Spinal cord (tissue), 10 donors: ENCODE measurements around the gene SENP1. TPM values are rescaled to one million over a fixed set of nuclear protein-coding genes. Genes with fewer than 3 reads are reported as not detected.

Source experiments
- DNase-seq, 6 donors: peaks; one replicate each; pipeline versions ENCODE4 v3.0.0 to v3.0.0-alpha.2; 2013 to 2015; ENCODE audit warnings: low spot score in 6 of 6, low read depth in 4 of 6
- H3K27ac ChIP-seq: one replicate; pipeline ENCODE4 v1.5.1; 2013; ENCODE audit warnings: low read depth, low read length, control low read depth
- H3K27me3 ChIP-seq: one replicate; pipeline ENCODE4 v1.6.1; 2013; ENCODE audit warnings: low read length; ENCODE audit not compliant: control insufficient read depth, insufficient read depth
- H3K36me3 ChIP-seq: one replicate; pipeline ENCODE4 v1.6.1; 2013; ENCODE audit warnings: low read length; ENCODE audit not compliant: control insufficient read depth, insufficient read depth
- H3K4me1 ChIP-seq: one replicate; pipeline ENCODE4 v1.6.1; 2013; ENCODE audit warnings: low read length; ENCODE audit not compliant: control insufficient read depth, insufficient read depth
- H3K4me3 ChIP-seq: one replicate; pipeline ENCODE4 v1.5.1; 2013; ENCODE audit warnings: low read depth, low read length, control low read depth
- H3K9me3 ChIP-seq: one replicate; pipeline ENCODE4 v1.6.1; 2013; ENCODE audit warnings: low read length; ENCODE audit not compliant: control insufficient read depth, insufficient read depth
- WGBS: methylation state at CpG from one replicate; pipeline ENCODE4 v1.1.5; 2013; ENCODE audit warnings: missing lambda C conversion rate; ENCODE audit not compliant: insufficient coverage; 5-methylcytosine and 5-hydroxymethylcytosine counted together
- polyA plus RNA-seq, 2 donors: library from polyadenylated mRNA; unstranded; fragments of 120-200 nt; gene quantifications; one replicate each; pipeline ENCODE4 v1.2.1, GENCODE V29; 2013; ENCODE audit not compliant: insufficient read length in 2 of 2
- small RNA-seq: library from RNA; depleted of rRNA; stranded (forward); fragments of <200 nt; gene quantifications from one replicate; pipeline ENCODE3, GENCODE V24; 2014; ENCODE audit warnings: low replicate concordance
- total RNA-seq, 2 donors: library from RNA; depleted of rRNA in 1 of 2; stranded (reverse); fragments of 120-200 nt in 1 of 2; fragments of >200 nt in 1 of 2; gene quantifications; one replicate each; pipeline versions ENCODE4 v1.2.3 to v1.2.4, GENCODE V29; 2013 to 2014
- donor health status: healthy.

The SENP1 gene
- total and polyA plus RNA-seq, 4 donors, result 12.3 to 30.2 (median 20.0) TPM

- Histone ChIP-seq H3K27ac (no peak overlapping the region), H3K9me3 (no peaks in the 10 kb centered on the region), H3K4me3 (no peak overlapping the region), H3K4me1 (peaks cover 67% of the 10 kb centered on the region), H3K36me3 (no peaks in the 10 kb centered on the region), H3K27me3 (peaks cover 80% of the 10 kb centered on the region)
- DNase-seq, result no peak
- WGBS, result no CpG with 5 or more reads among the region's 9 CpGs
Measured at GRCh38 chr12:47999816-48000215, 106.1 kb downstream of the SENP1 start.

- H3K9me3 ChIP-seq, result no peaks in the 10 kb centered on the region
- no peak overlapping the region for H3K27ac ChIP-seq
- H3K27me3 ChIP-seq, result peaks cover 64% of the 10 kb centered on the region
- no peak overlapping the region for H3K4me3 ChIP-seq
- H3K36me3 ChIP-seq, result no peaks in the 10 kb centered on the region
- whole genome bisulfite sequencing, result 56% methylated on average over 3 of the region's 3 CpGs
- DNase-seq, result no peak
- H3K4me1 ChIP-seq, result peaks cover 43% of the 10 kb centered on the region
Measured at GRCh38 chr12:47997321-47997720, 108.6 kb downstream of the SENP1 start.

- Histone ChIP-seq H3K27me3 (peaks cover 56% of the 10 kb centered on the region), H3K9me3 (no peaks in the 10 kb centered on the region), H3K27ac (no peak overlapping the region), H3K4me1 (peaks cover 43% of the 10 kb centered on the region), H3K4me3 (no peak overlapping the region), H3K36me3 (no peaks in the 10 kb centered on the region)
- DNase-seq, result peak in 5 of 6 donors; percentile 70 to 97 (median 77)
- 19% methylated on average over 2 of the region's 4 CpGs for WGBS
Measured at GRCh38 chr12:47995981-47996401, 109.9 kb downstream of the SENP1 start.

GRCh38 chr12:47993491-47993890 is 112.4 kb downstream of the SENP1 start:
- no peaks in the 10 kb centered on the region for H3K36me3 ChIP-seq
- no peaks in the 10 kb centered on the region for H3K9me3 ChIP-seq
- DNase-seq, result peak in 1 of 6 donors; percentile 28
- H3K27ac ChIP-seq, result no peak overlapping the region
- WGBS, result 82% methylated on average over 5 of the region's 5 CpGs
- H3K4me1 ChIP-seq, result peaks cover 49% of the 10 kb centered on the region
- H3K4me3 ChIP-seq, result no peak overlapping the region
- peaks cover 32% of the 10 kb centered on the region for H3K27me3 ChIP-seq

Small RNA genes lying within 50 kb of the gene (small RNA-seq; reads per million reads assigned to genes)
- gene MIR6505 (0.26 reads per million, percentile 20 among the genes with 10 or more reads in this experiment), gene RNU6-1203P (not detected)

Other genes with a start within 250 kb of the SENP1 start
- under 1 TPM; 0.17 to 0.50 TPM for gene VDR, start 201.1 kb downstream of the SENP1 start, total RNA-seq
- gene VDR, start 201.1 kb downstream of the SENP1 start, polyA plus RNA-seq, result under 1 TPM; 0.38 to 0.40 TPM
- 100 to 1,000 TPM in 1 of 2 donors, 10 to 100 TPM in 1; 76.4 to 120 TPM for gene TMEM106C, start 142.5 kb downstream of the SENP1 start, total RNA-seq
- 100 to 1,000 TPM in 1 of 2 donors, 10 to 100 TPM in 1; 90.2 to 113 TPM for gene TMEM106C, start 142.5 kb downstream of the SENP1 start, polyA plus RNA-seq
- 10 to 100 TPM; 26.7 to 56.7 TPM for gene COL2A1, start 101.6 kb downstream of the SENP1 start, total RNA-seq
- gene COL2A1, start 101.6 kb downstream of the SENP1 start, polyA plus RNA-seq, result 10 to 100 TPM in 1 of 2 donors, 1 to 10 TPM in 1; 7.1 to 27.5 TPM
- 100 to 1,000 TPM; 105 to 120 TPM for gene PFKM, start 13.3 kb upstream of the SENP1 start, total RNA-seq
- 100 to 1,000 TPM; 140 to 145 TPM for gene PFKM, start 13.3 kb upstream of the SENP1 start, polyA plus RNA-seq
- 10 to 100 TPM; 33.1 to 47.1 TPM for gene ASB8, start 51.4 kb upstream of the SENP1 start, total RNA-seq
- 10 to 100 TPM; 44.9 to 55.3 TPM for gene ASB8, start 51.4 kb upstream of the SENP1 start, polyA plus RNA-seq
- gene CCDC184, start 77.6 kb upstream of the SENP1 start, total RNA-seq, result 10 to 100 TPM; 15.3 to 23.2 TPM
- gene CCDC184, start 77.6 kb upstream of the SENP1 start, polyA plus RNA-seq, result 100 to 1,000 TPM; 114 to 121 TPM
- not detected for gene OR10AD1, start 97.2 kb upstream of the SENP1 start, total RNA-seq
- under 1 TPM in 1 of 2 donors, not detected in 1; 0.44 TPM for gene OR10AD1, start 97.2 kb upstream of the SENP1 start, polyA plus RNA-seq
- gene ZNF641, start 244.8 kb upstream of the SENP1 start, total RNA-seq, result 10 to 100 TPM; 32.9 to 35.8 TPM
- gene ZNF641, start 244.8 kb upstream of the SENP1 start, polyA plus RNA-seq, result 10 to 100 TPM; 28.5 to 29.6 TPM